ENCODE data around the gene NF1. TPM values are rescaled to one million over a fixed set of nuclear protein-coding genes. Genes with fewer than 3 reads are reported as not detected.

Gene NF1
- total and polyA plus RNA-seq, 2 of the 13 experiments (the other 11 are each of a cell fraction or from before 2014, with no cell fraction given) = 21.5 to 26.5 TPM

GRCh38 chr17:31273516-31273915, 178.7 kb downstream of the NF1 start:
- FAIRE-seq (no peak), ATAC-seq (no peak)
- peaks cover 27% of the 10 kb centered on the region for H3K4me1 ChIP-seq (ENCODE audit: insufficient read depth, low read length)

More at GRCh38 chr17:31273516-31273915, 178.7 kb downstream of the NF1 start:
- in situ Hi-C loops (cut with HindIII; ENCODE audit: extremely low pct_ligation_motif_present, low pct_unique_long_range_greater_than_20kb) (no loop called here), intact Hi-C loops (cut with micrococcal nuclease; ENCODE audit: unreplicated experiment) (loop anchor here (5.0 kb wide), 1 partner anchor 104 kb away; no protein-coding TSS in a partner anchor)
- H3K9me3 ChIP-seq (ENCODE audit: low read length) = no peaks in the 10 kb centered on the region
- no peaks in the 10 kb centered on the region for H4K20me1 ChIP-seq (ENCODE audit: insufficient read depth, low read length)
- peaks cover 2 to 32% of the 10 kb centered on the region in 2 experiments; a peak in 4 of 5 replicates for H3K36me3 ChIP-seq (replicated peaks in 1 of 2; ENCODE audit: control insufficient read depth in 1 of 2, insufficient read depth in 2 of 2, low read length in 2 of 2)
- no TSS peak for BruUV-seq (replicated peaks)
- ChIA-PET CTCF (ENCODE audit: low intra/inter-chr PET ratio, low total read pairs) (no interaction called here), POLR2A (no interaction called here)
- H3K27ac ChIP-seq (ENCODE audit: extremely low read length, insufficient read depth, low read length) = no peak overlapping the region
- WGBS (ENCODE audit: low lambda C conversion rate) = 97% methylated on average over 1 of the region's 1 CpG
- H3K4me3 ChIP-seq (replicated peaks in 1 of 3; ENCODE audit: insufficient read depth in 1 of 3, low read depth in 2 of 3, low read length in 3 of 3) = no peak overlapping the region
- no peak overlapping the region for H3K9ac ChIP-seq (ENCODE audit: insufficient read depth, low read depth, low read length)
- TF ChIP-seq KDM2A (CRISPR knock-in tag; IDR thresholded peaks at IDR 0.05; ENCODE audit: borderline replicate concordance, low read depth) (no peak), ZNF687 (CRISPR knock-in tag; IDR thresholded peaks at IDR 0.05) (no peak), ZSCAN30 (CRISPR knock-in tag; IDR thresholded peaks at IDR 0.05) (no peak), PRMT3 (CRISPR knock-in tag; IDR thresholded peaks at IDR 0.05; ENCODE audit: borderline replicate concordance, low read depth) (no peak), ZNF562 (CRISPR knock-in tag; IDR thresholded peaks at IDR 0.05; ENCODE audit: borderline replicate concordance) (no peak), NCOA5 (CRISPR knock-in tag; IDR thresholded peaks at IDR 0.05) (no peak), HOXA7 (CRISPR knock-in tag; IDR thresholded peaks at IDR 0.05) (no peak)
- H3K4me2 ChIP-seq (ENCODE audit: low read depth, low read length) = no peak overlapping the region
- no peak for DNase-seq (ENCODE audit: low spot score)
- H3K27me3 ChIP-seq (ENCODE audit: control insufficient read depth in 1 of 2, insufficient read depth in 2 of 2, low read length in 2 of 2) = no peaks in the 10 kb centered on the region
- no peak overlapping the region for H2AFZ ChIP-seq (ENCODE audit: low read length)
- H3K79me2 ChIP-seq (ENCODE audit: insufficient read depth, low read length) = no peaks in the 10 kb centered on the region
